HG02885 (cell line): Measurements from ENCODE around the gene SP3.

Experiments
- ATAC-seq: cut with Tn5 transposase; IDR thresholded peaks from one replicate; pipeline ENCODE4 v1.9.1; 2021; ENCODE audit warnings: mild to moderate bottlenecking; ENCODE audit not compliant: unreplicated experiment, poor library complexity

Gene SP3

DNA sequence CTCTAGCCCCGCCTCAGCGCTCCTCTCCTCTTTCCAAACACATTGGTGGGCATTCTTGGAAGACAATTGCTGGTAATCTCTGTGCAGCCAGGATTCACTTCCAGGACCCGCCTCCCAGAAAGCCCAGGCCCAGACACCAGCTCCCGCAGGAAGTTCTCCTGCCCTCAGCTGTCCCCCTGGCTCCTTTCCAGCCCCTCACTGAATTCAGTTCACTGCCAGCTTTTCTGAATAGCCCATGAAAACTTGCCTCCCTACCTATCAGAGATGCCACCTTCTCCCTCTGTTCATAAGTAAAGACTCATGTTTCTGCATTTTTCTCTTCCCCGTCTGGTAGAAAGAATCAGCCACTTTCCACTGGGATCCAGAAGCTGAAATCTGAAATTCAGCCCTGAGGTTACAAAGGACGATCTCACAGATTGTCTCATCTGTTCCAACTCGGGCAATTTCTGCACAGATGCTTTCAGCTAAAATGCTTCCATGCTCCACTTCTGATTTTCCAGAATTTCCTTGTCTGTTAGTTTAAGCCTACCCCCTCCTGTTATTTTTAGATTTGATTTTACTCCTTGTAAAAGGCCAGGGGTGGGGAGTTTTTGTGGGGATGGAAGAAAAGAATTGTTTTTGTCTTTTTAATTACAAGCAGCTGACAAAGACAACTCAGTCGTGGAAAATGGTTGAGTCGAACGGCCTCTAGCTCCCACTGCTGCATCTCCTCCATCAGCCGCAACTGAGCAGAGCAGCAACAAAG, 98.1 kb downstream of the SP3 start:
- ATAC-seq, result no peak

- no peak for ATAC-seq
These were observed 99.0 kb downstream of the SP3 start for GRCh38 chr2:173865971-173866873.

- ATAC-seq, result no peak
These were observed 102.5 kb downstream of the SP3 start for GRCh38 chr2:173862612-173863217.

GRCh38 chr2:173860566-173860965, 104.6 kb downstream of the SP3 start:
- no peak for ATAC-seq

DNA sequence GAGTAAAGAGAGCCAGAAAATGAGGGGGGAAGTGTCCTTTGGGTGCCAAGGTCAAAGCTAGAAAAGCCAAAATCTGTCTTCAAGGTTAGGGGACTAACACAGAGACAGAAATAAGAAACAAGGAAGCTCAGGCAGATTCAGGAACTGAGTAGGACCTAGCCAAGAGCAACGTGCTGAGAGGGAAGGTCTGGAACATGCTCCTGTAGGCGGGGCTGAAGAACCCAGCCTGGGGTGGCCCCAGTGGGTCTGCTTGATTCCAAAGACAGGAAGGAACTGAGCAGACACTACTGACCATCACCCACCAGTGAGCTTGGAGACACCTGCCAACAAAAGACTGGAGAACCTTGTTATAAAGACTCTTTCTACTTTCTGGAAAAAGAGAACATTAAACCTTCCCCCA, 105.1 kb downstream of the SP3 start:
- ATAC-seq, result no peak

GRCh38 chr2:173858291-173858731, 106.9 kb downstream of the SP3 start:
- peak; percentile 71 for ATAC-seq
